ENCODE data around the gene OTOF. TPM values are rescaled to one million over a fixed set of nuclear protein-coding genes. Genes with fewer than 3 reads are reported as not detected.

OTOF gene
- total and polyA plus RNA-seq, 2 donors (not counting 3 experiments of a cell fraction or from before 2014, with no cell fraction given) = 0.06 to 0.22 TPM

GRCh38 chr2:26469955-26470354 is 8.0 kb downstream of the OTOF start:
- Histone ChIP-seq H2AFZ (ENCODE audit: low read depth, low read length) (no peak overlapping the region), H4K20me1 (replicated peaks; ENCODE audit: control insufficient read depth, extremely low read depth, insufficient read depth, low read length) (no peaks in the 10 kb centered on the region), H3K9me1 (replicated peaks; ENCODE audit: control insufficient read depth, extremely low read depth, insufficient read depth, low read length) (no peaks in the 10 kb centered on the region), H3K4me1 (ENCODE audit: control insufficient read depth, extremely low read depth, insufficient read depth, low read length) (no peaks in the 10 kb centered on the region), H3K9ac (replicated peaks; ENCODE audit: extremely low read depth, insufficient read depth, low read length) (no peak overlapping the region), H3K4me3 (replicated peaks in 1 of 3; ENCODE audit: insufficient read depth in 1 of 3, low read depth in 1 of 3, low read length in 3 of 3) (no peak overlapping the region), H3K27me3 (ENCODE audit: control insufficient read depth in 2 of 2, insufficient read depth in 2 of 2, low read length in 2 of 2) (no peaks in the 10 kb centered on the region), H3K9me3 (replicated peaks; ENCODE audit: control insufficient read depth, insufficient read depth, low read length) (no peaks in the 10 kb centered on the region), H3K27ac (ENCODE audit: insufficient read depth, low read depth, low read length) (no peak overlapping the region), H3K36me3 (ENCODE audit: control insufficient read depth in 2 of 2, extremely low read depth in 1 of 2, insufficient read depth in 2 of 2, low read length in 2 of 2) (no peaks in the 10 kb centered on the region), H3K79me2 (ENCODE audit: control insufficient read depth, insufficient read depth, low read length) (no peaks in the 10 kb centered on the region), H3K4me2 (ENCODE audit: insufficient read depth, low read length) (no peak overlapping the region)
- BruUV-seq (replicated peaks) = no TSS peak
- ChIA-PET POLR2A (no interaction called here), CTCF (interaction anchor here (1.0 to 3.5 kb wide), 9 partner anchors 8 to 478 kb away, joined by 3 to 22 read pairs (median 5); no protein-coding TSS in a partner anchor)
- TF ChIP-seq POLR2AphosphoS5 (IDR thresholded peaks at IDR 0.05; ENCODE audit: insufficient read depth, low read depth, low read length) = no peak
- no peak for TF ChIP-seq FOS (IDR thresholded peaks at IDR 0.05; ENCODE audit: borderline replicate concordance, insufficient read depth, low read length)
- no peak for TF ChIP-seq MYC (IDR thresholded peaks at IDR 0.05; ENCODE audit: low read depth, low read length)
- TF ChIP-seq, protein P1, sequence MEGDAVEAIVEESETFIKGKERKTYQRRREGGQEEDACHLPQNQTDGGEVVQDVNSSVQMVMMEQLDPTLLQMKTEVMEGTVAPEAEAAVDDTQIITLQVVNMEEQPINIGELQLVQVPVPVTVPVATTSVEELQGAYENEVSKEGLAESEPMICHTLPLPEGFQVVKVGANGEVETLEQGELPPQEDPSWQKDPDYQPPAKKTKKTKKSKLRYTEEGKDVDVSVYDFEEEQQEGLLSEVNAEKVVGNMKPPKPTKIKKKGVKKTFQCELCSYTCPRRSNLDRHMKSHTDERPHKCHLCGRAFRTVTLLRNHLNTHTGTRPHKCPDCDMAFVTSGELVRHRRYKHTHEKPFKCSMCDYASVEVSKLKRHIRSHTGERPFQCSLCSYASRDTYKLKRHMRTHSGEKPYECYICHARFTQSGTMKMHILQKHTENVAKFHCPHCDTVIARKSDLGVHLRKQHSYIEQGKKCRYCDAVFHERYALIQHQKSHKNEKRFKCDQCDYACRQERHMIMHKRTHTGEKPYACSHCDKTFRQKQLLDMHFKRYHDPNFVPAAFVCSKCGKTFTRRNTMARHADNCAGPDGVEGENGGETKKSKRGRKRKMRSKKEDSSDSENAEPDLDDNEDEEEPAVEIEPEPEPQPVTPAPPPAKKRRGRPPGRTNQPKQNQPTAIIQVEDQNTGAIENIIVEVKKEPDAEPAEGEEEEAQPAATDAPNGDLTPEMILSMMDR (IDR thresholded peaks at IDR 0.05; ENCODE audit: extremely low read depth in 1 of 2, insufficient read depth in 1 of 2, low read depth in 1 of 2, low read length in 2 of 2) = no peak
- no peak for TF ChIP-seq EZH2 (IDR thresholded peaks at IDR 0.05; ENCODE audit: borderline replicate concordance, low read depth, low read length, severe bottlenecking)
- TF ChIP-seq GATA2 (IDR thresholded peaks at IDR 0.05; ENCODE audit: insufficient read depth, insufficient read length, low read depth, low read length) = no peak
- no peak for TF ChIP-seq MAX (IDR thresholded peaks at IDR 0.05; ENCODE audit: insufficient read depth, insufficient read length)
- dilution Hi-C loops (cut with MboI; ENCODE audit: extremely low pct_ligation_motif_present, low sequenced_read_pairs) = no loop called here
- no peak for FAIRE-seq
- DNase-seq (ENCODE audit: low read depth, low spot score) = no peak
- intact Hi-C loops (cut with micrococcal nuclease) = loop anchor here (1.0 to 5.0 kb wide), 2 partner anchors 33 to 228 kb away; partner anchors contain the start of genes HADHA and HADHB

All from endothelial cell of umbilical vein (primary cell).